Caki2 (cell line): ENCODE data around the gene C6orf136. TPM values are rescaled to one million over a fixed set of nuclear protein-coding genes. Genes with fewer than 3 reads are reported as not detected.
A peak's percentile ranks its signal among the peaks of the same experiment; 100 is the strongest.
"Not testable (repeated sequence)": the region's sequence is repeated elsewhere in the genome, so short reads cannot be mapped to it uniquely, and the experiment has no call there.

ENCODE experiments used
- DNase-seq: peaks from one replicate; pipeline ENCODE4 v3.0.0-alpha.2; 2015; ENCODE audit warnings: low read depth
- in situ Hi-C: cut with HindIII; loops from 2 replicates; pipeline ENCODE4 v1.10.0; 2016; ENCODE audit warnings: low sequenced_read_pairs, low pct_unique_long_range_greater_than_20kb, mixed read lengths
- total RNA-seq: library from RNA; depleted of rRNA; stranded (reverse); fragments of >200 nt; shearing (Covaris generic); gene quantifications from 2 replicates; pipeline ENCODE4 v1.2.3, GENCODE V29; 2014; ENCODE audit warnings: low replicate concordance

The C6orf136 gene
- total RNA-seq, 1 experiment from 2014 or later = 2.6 TPM

DNA sequence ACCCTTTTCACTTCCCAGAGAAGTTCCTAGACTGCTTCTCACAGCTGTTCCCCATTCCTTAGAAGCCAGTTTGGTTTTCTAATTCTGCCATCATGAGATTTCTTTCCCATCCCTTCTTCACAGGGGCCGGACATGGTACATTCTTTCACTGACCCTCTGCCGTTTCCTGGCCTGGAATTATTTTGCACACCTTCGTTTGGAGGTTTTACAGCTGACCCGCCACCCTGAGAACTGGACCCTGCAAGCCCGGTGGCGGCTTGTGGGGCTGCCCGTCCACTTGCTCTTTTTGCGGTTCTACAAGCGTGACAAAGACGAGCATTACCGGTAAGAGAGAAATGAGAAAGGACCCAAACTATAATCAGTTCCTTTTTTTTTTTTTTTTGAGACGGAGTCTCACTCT lies 4.2 kb downstream of the C6orf136 start:
- DNase-seq = no peak
- in situ Hi-C loops = no loop called here

- DNase-seq = no peak
- in situ Hi-C loops = no loop called here
Measured at GRCh38 chr6:30654798-30655742, 8.1 kb downstream of the C6orf136 start.

- DNase-seq = no peak
- in situ Hi-C loops = no loop called here
Measured at GRCh38 chr6:30655743-30656094, 8.8 kb downstream of the C6orf136 start.

DNA sequence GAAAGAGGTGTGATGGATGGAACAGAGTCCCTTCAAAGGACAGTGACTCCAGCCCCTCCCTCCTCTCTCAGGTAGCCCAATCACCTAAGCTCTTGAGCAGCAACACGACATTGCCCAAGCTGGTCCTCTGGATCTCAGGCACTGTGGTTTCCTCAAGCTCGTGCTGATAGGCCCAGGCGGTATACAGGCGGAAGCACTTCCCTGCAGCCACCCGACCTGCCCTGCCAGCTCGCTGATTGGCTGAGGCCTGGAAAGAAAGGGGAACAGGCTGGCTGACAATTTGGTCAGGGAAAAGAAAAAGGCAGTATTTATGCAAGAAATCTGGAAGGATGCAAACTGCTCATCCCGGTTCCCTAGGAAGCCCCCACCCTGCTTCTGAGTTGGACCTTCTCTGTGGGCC lies 9.6 kb downstream of the C6orf136 start:
- no peak for DNase-seq
- in situ Hi-C loops = no loop called here

DNA sequence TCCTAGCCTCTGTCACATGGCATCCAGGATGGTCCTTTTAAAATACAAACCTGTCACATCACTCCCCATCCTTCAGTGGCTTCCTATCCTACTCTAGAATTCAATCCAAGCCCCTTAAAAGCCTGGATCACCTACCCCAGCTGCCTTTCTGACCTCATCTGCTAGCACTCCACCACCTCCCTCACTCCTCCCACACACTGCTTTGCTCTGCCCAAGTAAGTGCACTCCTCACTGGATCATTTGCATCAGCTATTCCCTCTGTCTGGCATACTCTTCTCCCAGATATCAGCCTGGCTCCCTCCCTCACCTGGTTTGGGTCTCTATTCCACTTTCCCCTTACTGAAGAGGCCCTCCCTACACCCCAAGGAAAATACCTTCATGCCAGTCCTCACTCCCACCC lies 10.5 kb downstream of the C6orf136 start:
- in situ Hi-C loops = no loop called here
- no peak for DNase-seq

DNA sequence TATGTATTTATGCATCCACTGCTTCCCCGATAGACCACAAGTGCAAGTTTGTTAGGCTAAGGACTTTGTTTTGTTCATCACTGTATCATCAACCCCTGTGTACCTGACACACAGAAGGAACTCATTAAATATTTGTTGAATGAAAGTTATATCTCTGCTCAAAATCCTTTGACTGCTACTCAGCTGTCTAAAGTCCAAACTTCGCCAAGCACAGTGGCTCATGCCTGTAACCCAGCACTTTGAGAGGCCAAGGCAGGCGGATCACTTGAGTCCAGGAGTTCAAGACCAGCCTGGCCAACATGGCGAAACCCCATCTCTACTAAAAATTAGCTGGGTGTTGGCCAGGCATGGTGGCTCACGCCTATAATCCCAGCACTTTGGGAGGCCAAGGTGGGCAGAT lies 11.0 kb downstream of the C6orf136 start:
- DNase-seq, in situ Hi-C loops: not testable (repeated sequence)

DNA sequence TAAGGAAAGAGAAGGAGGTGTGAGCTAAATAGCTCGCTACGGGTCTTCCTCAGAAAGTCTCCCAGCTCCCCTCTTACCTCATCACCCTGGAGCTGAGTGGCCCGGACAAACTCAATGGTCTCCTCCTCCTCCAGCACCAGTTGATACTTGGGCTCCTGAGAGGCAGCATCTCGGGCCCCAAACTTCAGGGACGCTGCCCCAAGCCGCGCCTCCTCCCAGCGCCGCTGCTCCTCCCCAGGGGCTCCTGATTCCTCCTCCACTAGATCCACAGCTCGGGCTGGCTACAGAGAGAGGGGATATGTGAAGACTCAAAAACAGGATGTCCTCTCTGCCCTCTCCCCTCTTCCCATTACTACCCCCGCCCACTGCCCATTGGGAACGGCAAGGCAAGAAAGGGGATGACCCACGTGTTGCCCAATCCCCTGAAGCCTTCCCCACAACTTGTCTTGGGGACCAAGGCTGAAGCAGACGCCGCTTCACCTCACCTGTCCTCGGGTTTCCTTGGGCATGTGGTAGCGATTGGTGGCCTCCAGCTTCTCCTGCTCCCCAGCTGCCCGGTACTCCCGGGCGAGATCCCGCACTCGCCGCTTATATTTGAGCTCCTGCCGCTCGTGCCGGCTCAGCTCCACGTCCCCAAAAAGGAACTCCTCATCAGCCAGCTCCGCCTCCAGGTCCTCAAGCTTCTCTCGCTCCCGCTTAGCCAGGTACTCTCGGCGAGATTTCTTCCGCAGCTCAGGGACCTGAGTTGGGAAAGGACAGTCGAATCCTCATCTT lies 18.2 kb downstream of the C6orf136 start:
- DNase-seq = no peak
- in situ Hi-C loops = no loop called here

DNA sequence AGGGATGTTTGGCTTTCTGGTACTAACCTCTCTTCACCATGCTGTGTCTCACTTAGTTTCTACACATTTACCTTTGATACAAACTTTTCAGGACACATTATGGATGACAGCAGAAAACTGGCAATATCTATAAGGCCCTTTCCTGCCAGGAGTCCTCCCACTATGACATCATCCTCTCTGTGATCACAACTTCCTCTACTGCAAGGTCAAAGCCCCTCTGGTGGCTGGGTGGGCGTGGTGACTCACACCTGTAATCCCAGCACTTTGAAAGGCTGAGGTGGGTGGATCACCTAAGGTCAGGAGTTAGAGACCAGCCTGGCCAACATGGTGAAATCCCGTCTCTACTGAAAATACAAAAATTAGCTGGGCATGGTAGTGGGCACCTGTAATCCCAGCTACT lies 19.4 kb downstream of the C6orf136 start:
- DNase-seq, in situ Hi-C loops: not testable (repeated sequence)

DNA sequence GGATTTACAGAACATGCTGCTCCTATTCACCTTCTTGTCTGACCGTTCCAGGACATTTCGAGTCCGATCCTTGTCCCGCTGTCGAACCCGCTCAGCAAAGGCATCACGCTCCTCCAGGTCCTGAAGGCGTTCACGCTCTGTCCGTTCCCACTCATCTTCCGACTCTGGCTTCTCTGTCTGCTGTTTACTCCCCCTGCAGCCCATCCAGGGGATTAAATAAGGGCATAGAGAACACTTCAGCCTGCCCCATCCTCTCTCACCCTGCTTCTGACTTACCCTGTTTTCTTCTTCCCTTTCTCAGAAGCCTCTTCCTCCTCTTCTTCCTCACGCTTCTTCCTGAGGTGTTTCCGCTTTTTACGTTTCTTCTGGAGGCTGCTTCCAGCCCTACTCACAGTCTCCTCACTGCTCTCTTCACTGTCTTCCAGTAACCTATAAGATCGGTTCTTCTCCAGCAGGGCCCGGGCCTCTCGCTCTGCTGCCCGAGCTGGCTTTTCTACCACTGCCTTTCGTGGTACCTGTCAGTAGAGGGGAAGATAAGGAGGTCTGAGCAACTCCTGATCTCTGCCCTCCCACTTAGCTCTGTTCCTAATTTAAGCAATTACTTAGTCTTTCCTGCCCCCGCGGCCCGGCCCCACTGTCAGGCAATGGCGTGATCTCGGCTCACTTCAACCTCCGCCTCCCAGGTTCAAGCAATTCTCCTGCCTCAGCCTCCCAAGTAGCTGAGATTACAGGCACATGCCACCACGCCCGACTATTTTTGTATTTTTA lies 24.0 kb downstream of the C6orf136 start:
- in situ Hi-C loops = no loop called here

GRCh38 chr6:30672445-30673253 lies 25.7 kb downstream of the C6orf136 start, which contains the start of gene DHX16:
Gene DHX16 (minus strand): TSS chr6:30673006. CDS start chr6:30672841, 165 bp downstream.
- DNase-seq = peak; percentile 94
- in situ Hi-C loops = no loop called here

More for the DNA sequence above, 24.0 kb downstream of the C6orf136 start:
- DNase-seq = no peak

- in situ Hi-C loops = no loop called here
- DNase-seq = no peak
Measured at GRCh38 chr6:30676660-30677285, 29.8 kb downstream of the C6orf136 start.

DNA sequence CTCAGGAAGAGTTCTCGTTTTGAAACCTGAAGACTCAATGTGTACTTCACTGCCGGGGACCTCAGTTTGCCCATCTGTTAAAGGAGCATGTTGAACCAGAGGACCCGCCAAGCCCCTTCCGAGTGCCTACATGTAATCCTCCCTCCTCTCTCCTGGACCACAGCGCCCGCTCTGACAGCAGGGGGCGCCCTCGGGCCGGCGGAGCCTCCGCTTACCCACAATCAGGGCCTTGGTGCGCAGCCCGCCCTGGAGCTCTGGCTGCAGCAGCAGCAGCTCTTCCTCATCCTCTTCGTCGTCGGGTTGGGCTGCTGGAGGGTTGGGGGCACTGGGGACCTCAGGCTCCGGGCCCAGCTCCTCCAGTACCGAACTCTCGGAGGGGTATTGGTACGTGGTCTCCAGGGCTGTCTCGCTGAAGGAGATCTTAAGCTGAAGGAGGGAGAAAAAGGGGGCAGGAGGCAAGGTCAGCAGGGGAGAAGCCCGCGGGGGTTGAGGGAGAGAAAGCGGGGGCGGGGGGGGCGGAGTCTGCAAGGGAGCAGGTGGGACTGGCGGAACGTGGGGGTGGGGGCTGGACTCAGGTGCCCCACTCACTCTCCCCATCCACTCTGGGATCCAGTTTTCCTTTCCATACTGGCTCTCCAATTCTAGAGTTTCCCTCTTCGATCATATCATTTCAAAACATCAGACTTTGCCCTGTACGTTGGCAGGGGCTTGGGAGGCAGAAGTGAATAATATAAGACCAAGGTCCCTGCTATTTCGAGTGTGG lies 32.2 kb downstream of the C6orf136 start:
- in situ Hi-C loops = no loop called here
- DNase-seq = peak; percentile 71

GRCh38 chr6:30679765-30680535 lies 33.0 kb downstream of the C6orf136 start:
- in situ Hi-C loops = no loop called here
- no peak for DNase-seq

DNA sequence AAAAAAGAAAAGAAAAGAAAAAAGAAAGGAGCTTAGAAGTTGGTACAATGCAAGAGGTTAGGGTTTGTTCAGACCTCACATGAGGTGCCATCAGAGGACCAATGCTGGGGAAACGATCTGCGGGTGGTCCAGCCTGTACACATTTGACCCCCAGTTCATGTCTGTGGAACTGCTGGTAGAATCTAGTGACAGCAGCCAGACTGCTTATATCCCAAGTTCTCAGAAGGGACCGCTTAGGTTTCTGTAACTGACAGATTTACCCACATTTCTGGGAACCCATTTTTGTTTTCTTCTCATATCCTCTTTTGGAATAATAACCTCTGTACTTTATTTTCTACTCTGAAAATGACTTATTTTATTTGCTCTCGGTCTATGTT lies 34.8 kb downstream of the C6orf136 start:
- DNase-seq = no peak
- in situ Hi-C loops = no loop called here

GRCh38 chr6:30682143-30683117 lies 35.5 kb downstream of the C6orf136 start:
- in situ Hi-C loops = no loop called here
- DNase-seq = peak; percentile 33
